ENCODE data around the gene TRIM44. TPM values are rescaled to one million over a fixed set of nuclear protein-coding genes. Genes with fewer than 3 reads are reported as not detected.

TRIM44 gene
- total RNA-seq, 6 experiments from 2014 or later = 56.7 to 65.0 (median 60.1) TPM

DNA sequence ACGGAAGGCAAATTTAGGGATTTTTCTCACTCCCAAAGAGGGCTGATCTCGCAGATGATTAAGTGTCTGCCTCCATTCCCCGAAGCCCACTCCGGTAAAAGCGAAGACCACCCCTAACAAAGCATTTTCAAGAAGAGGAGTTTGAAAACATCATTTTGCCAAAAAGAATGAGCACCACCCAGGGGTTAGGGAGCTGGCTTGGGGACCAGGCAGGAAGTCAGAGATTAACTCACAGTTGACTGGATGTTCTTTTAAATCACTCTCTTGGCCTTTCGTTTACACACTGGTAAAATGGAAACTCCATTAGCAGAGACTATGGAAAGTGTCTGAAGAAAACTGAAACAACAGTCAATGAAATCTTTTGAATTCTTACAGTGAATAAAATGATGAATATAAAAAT is 7.9 kb upstream of the TRIM44 start:
- no peaks in the 10 kb centered on the region for H3K36me3 Mint-ChIP-seq (ENCODE audit: low read depth)
- no peaks in the 10 kb centered on the region for H3K9me3 Mint-ChIP-seq
- TF ChIP-seq, protein P1, sequence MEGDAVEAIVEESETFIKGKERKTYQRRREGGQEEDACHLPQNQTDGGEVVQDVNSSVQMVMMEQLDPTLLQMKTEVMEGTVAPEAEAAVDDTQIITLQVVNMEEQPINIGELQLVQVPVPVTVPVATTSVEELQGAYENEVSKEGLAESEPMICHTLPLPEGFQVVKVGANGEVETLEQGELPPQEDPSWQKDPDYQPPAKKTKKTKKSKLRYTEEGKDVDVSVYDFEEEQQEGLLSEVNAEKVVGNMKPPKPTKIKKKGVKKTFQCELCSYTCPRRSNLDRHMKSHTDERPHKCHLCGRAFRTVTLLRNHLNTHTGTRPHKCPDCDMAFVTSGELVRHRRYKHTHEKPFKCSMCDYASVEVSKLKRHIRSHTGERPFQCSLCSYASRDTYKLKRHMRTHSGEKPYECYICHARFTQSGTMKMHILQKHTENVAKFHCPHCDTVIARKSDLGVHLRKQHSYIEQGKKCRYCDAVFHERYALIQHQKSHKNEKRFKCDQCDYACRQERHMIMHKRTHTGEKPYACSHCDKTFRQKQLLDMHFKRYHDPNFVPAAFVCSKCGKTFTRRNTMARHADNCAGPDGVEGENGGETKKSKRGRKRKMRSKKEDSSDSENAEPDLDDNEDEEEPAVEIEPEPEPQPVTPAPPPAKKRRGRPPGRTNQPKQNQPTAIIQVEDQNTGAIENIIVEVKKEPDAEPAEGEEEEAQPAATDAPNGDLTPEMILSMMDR (IDR thresholded peaks at IDR 0.05) = no peak
- no peak overlapping the region for H3K4me3 Mint-ChIP-seq
- no peak overlapping the region for H3K27ac Mint-ChIP-seq
- no peak for DNase-seq
- peaks cover 8% of the 10 kb centered on the region for H3K27me3 Mint-ChIP-seq (ENCODE audit: insufficient read depth)
- H3K4me1 Mint-ChIP-seq (ENCODE audit: low read depth) = peaks cover 30% of the 10 kb centered on the region

DNA sequence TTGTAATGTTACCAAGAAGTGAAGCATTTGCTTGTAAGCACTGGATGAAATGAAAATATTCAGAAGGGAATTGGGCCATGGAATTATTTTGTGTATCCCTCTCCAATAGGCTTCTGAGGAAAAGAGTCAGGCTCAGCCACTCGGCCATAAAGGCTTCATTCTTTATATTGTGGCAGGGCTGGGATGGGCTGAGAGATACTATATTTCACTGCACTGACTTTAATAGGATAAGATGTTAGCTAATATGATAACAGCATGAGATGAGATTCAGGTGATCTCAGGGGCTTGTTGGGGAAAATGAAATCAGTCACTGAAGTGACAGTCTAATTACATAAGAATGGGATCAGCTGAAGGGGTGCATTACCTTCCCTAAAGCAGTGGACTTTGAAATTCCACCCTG is 7.3 kb upstream of the TRIM44 start:
- Mint-ChIP-seq H3K4me1 (ENCODE audit: low read depth) (peaks cover 24% of the 10 kb centered on the region), H3K27me3 (ENCODE audit: insufficient read depth) (peaks cover 8% of the 10 kb centered on the region), H3K9me3 (no peaks in the 10 kb centered on the region), H3K4me3 (no peak overlapping the region), H3K36me3 (ENCODE audit: low read depth) (no peaks in the 10 kb centered on the region), H3K27ac (no peak overlapping the region)
- TF ChIP-seq, protein P1 (IDR thresholded peaks at IDR 0.05) = no peak
- no peak for DNase-seq

DNA sequence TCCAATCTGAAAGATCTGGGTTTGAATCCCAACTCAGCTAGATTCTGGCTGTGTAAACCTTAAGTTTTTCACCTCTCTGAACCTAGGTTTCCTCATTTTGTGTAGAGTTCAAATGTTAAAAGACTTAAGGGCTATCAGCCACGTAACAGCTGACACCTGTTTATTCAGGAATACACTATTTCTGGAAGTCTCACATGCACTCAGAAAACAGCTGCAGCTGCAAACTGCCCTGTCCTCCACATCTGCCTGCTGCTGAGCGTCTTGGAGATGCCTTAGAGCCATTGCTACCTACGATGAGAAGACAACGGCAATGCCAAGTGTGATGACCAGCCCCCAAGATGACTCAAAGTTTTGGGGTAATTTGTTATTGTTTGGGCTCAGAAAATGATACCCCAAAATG is 6.7 kb upstream of the TRIM44 start:
- no peak overlapping the region for H3K4me3 Mint-ChIP-seq
- H3K9me3 Mint-ChIP-seq = no peaks in the 10 kb centered on the region
- no peaks in the 10 kb centered on the region for H3K36me3 Mint-ChIP-seq (ENCODE audit: low read depth)
- no peak overlapping the region for H3K27ac Mint-ChIP-seq
- peaks cover 18% of the 10 kb centered on the region for H3K4me1 Mint-ChIP-seq (ENCODE audit: low read depth)
- no peak for DNase-seq
- TF ChIP-seq, protein P1 (IDR thresholded peaks at IDR 0.05) = no peak
- peaks cover 7% of the 10 kb centered on the region for H3K27me3 Mint-ChIP-seq (ENCODE audit: insufficient read depth)

DNA sequence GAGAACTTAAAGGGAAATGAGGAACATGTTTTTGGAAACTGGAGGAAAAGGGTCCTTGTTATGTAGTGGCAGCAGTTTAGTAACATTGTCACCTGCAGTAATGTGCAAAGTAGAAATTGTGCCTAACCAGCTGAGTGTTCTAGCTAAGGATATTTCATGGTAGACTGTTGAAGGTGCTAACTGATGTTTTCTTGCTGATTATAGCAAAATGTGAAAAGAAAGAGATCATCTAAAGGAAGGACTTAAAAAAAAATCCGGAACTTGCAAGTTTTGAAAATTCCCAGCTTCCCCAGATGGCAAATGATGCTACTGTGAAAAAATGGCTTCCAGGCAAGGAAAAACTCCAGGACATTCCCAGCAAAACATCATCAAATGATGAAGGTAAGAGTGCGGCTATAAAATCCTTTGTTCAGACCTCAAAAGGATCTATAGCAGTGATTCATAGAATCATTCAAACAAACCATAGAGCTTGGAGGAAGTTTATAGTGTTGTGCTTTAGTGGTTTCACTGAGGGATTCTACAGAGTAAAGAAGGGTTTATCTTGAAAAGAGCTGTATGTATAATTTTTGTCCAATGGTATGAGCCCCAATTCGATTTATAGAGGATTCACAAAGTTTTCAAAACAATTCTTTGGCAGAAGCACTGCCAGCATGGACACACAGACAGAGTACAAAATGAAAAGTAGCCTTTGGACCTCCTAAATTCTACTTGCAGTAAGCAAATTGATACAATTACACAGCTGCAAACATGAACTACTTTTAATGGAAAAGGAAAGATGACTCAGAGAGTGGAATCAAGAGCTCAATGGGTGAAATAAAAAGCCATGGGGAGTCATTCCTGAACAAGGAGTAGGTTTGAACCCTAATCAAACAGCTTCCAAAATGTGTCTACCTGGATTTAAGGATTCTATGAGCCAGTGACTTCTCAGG is 4.3 kb upstream of the TRIM44 start:
- DNase-seq = no peak
- Mint-ChIP-seq H3K36me3 (ENCODE audit: low read depth) (peaks cover 4% of the 10 kb centered on the region), H3K9me3 (peaks cover 8% of the 10 kb centered on the region), H3K4me1 (ENCODE audit: low read depth) (peaks cover 36% of the 10 kb centered on the region), H3K4me3 (no peak overlapping the region), H3K27ac (peak overlapping the region; percentile 38; the same call in 1 of the 2 replicates), H3K27me3 (ENCODE audit: insufficient read depth) (peaks cover 1% of the 10 kb centered on the region; the same call in 1 of the 2 replicates)
- TF ChIP-seq, protein P1 (IDR thresholded peaks at IDR 0.05) = no peak

DNA sequence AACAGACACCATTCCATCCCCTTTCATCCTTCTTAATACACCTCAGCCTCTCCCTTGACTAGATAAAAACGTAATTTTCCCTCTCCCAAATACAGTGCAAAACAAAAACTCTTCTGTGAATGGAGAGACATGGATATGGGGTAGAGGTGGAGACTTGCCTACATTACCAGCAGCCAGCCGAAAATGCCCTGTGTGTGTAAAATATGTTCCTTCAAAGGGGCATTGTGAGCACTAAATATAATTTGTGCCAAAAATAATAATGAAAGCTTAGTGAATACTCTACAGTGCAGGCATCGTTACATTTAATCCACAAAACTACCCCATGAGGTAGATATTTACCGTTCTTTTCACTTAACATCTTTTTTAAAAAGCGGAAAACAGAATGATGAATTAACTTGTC is 1.0 kb upstream of the TRIM44 start:
- peak overlapping the region; percentile 94 for H3K4me3 Mint-ChIP-seq
- peaks cover 37% of the 10 kb centered on the region for H3K36me3 Mint-ChIP-seq (ENCODE audit: low read depth)
- no peaks in the 10 kb centered on the region for H3K27me3 Mint-ChIP-seq (ENCODE audit: insufficient read depth)
- TF ChIP-seq, protein P1 (IDR thresholded peaks at IDR 0.05) = no peak
- peaks cover 57% of the 10 kb centered on the region for H3K4me1 Mint-ChIP-seq (ENCODE audit: low read depth)
- H3K9me3 Mint-ChIP-seq = peaks cover 38% of the 10 kb centered on the region
- peak overlapping the region; percentile 93 for H3K27ac Mint-ChIP-seq
- DNase-seq = no peak

Measured in HFFc6 (cell line).